Glomerular visceral epithelial cell (primary cell): ENCODE data around the gene RND2.

Experiments
- DNase-seq: peaks from one replicate; pipeline ENCODE4 v3.0.0-alpha.2; 2016; ENCODE audit errors: extremely low spot score

Gene RND2

DNA sequence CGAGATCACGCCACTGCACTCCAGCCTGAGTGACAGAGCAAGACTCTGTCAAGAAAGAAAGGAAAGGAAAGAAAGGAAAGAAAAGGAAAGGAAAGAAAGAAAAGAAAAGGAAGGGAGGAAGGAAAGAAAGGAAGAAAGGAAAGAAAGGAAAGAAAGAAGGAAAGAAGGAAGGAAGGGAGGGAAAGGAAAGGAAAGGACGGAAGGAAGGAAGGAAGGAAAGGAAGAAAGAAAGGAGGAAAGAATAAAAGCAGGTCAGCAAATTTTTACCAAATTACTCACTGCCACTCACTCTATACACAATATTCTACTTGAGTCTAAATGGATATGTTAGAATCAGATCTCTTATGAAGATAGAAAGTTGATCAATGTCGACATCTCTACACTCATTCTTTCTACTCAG, 49.8 kb downstream of the RND2 start:
- DNase-seq = no peak

DNA sequence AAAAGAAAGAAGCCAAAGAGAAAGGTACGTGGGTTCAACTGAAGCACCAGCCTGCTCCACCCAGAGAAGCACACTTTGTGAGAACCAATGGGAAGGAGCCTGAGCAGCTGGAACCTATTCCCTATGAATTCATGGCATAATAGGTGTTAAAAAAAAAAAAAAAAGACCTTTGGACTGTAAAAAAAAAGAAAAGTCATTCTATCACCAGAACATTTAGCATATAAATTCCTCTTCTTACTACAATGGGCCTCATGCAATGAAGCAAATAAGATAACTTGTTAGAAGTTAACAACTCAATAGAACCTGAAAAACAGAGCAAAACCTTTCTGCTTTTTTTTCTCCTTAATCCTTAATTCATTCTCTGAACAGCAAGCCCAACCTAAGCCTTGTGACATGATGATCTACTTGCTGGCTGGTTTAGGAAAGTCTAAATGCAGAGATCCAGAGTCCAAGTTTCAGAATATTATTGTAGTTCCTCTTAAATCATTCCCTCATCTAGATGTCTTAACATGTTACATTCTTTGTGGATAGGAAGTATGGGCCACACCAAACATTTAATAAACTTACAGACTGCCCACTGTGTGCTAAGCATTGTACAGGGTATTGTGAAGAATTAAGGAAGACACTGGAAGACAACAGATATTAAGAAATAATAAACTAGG, 54.7 kb downstream of the RND2 start:
- no peak for DNase-seq
